Left ventricle myocardium inferior (tissue), 1 donor: ENCODE measurements around the gene PRKACG. TPM values are rescaled to one million over a fixed set of nuclear protein-coding genes. Genes with fewer than 3 reads are reported as not detected.

Experiments
- DNase-seq: peaks from one replicate; pipeline ENCODE4 v3.0.0-alpha.2; 2020
- H3K27ac ChIP-seq: fragments of 200-600 bp; replicated peaks from 2 replicates; pipeline ENCODE4 v1.8.0; 2021
- H3K27me3 ChIP-seq: fragments of 200-600 bp; 2 replicates; pipeline ENCODE4 v1.8.0; 2021; ENCODE audit warnings: low read depth
- H3K36me3 ChIP-seq: fragments of 200-600 bp; 2 replicates; pipeline ENCODE4 v1.8.0; 2021
- H3K4me1 ChIP-seq: fragments of 200-600 bp; 2 replicates; pipeline ENCODE4 v1.8.0; 2021
- H3K4me3 ChIP-seq: fragments of 200-600 bp; 2 replicates; pipeline ENCODE4 v1.8.0; 2021; ENCODE audit warnings: mild to moderate bottlenecking, moderate library complexity
- H3K9me3 ChIP-seq: fragments of 200-600 bp; replicated peaks from 2 replicates; pipeline ENCODE4 v1.8.0; 2021
- CTCF ChIP-seq: fragments of 200-600 bp; IDR thresholded peaks from 2 replicates; pipeline ENCODE4 v1.8.0; 2021; ENCODE audit warnings: antibody characterized with exemption, mild to moderate bottlenecking, borderline replicate concordance
- intact Hi-C: fragments of 100-400 bp; cut with micrococcal nuclease; formaldehyde crosslinking; loops from one replicate; pipeline ENCODE4 v1.11.0; 2022
- total RNA-seq: library from RNA; stranded (reverse); fragmentation: NEBNext Ultra II Directional; extraction: Animal tissue kit (Norgen Biotek cat#: 25700); gene quantifications from one replicate; pipeline ENCODE4 v1.2.1, GENCODE V29; 2021
- donor health status: DM: no; HTN: yes; CAD: no; lungs with severe emphysema.

PRKACG gene
- total RNA-seq, 1 donor from 2014 or later: not detected

DNA sequence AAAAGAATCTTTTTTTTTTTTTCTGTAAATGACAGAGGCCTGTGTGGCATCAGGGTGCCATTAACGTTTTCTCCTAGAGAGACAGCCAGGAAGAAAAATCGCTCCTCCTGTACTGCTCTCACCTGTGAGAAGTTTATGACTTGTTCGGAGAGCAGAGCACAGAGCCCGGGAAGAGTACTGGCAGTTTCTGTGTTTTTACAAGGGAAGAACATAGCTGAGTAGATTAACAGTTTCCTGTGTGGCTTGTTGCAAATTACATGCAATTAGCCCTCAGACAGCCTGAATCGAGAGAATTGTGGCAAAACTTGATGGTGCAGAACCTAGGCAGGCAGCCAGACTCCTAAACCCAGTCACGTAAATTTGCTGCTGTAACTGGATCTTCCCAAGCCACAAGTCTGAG is 32.1 kb downstream of the PRKACG start:
- Histone ChIP-seq H3K36me3 (no peaks in the 10 kb centered on the region), H3K27ac (peak overlapping the region; percentile 89), H3K4me1 (peaks cover 60% of the 10 kb centered on the region), H3K27me3 (no peaks in the 10 kb centered on the region), H3K4me3 (no peak overlapping the region), H3K9me3 (no peaks in the 10 kb centered on the region)
- intact Hi-C loops: no loop called here
- DNase-seq: no peak
- TF ChIP-seq CTCF: no peak

- H3K4me1 ChIP-seq: peaks cover 69% of the 10 kb centered on the region
- intact Hi-C loops: no loop called here
- H3K9me3 ChIP-seq: no peaks in the 10 kb centered on the region
- peak overlapping the region; percentile 89 for H3K27ac ChIP-seq
- no peak for DNase-seq
- TF ChIP-seq CTCF: no peak
- no peaks in the 10 kb centered on the region for H3K27me3 ChIP-seq
- no peaks in the 10 kb centered on the region for H3K36me3 ChIP-seq
- H3K4me3 ChIP-seq: no peak overlapping the region
Observed at GRCh38 chr9:68980341-68980914, 33.5 kb downstream of the PRKACG start.

DNA sequence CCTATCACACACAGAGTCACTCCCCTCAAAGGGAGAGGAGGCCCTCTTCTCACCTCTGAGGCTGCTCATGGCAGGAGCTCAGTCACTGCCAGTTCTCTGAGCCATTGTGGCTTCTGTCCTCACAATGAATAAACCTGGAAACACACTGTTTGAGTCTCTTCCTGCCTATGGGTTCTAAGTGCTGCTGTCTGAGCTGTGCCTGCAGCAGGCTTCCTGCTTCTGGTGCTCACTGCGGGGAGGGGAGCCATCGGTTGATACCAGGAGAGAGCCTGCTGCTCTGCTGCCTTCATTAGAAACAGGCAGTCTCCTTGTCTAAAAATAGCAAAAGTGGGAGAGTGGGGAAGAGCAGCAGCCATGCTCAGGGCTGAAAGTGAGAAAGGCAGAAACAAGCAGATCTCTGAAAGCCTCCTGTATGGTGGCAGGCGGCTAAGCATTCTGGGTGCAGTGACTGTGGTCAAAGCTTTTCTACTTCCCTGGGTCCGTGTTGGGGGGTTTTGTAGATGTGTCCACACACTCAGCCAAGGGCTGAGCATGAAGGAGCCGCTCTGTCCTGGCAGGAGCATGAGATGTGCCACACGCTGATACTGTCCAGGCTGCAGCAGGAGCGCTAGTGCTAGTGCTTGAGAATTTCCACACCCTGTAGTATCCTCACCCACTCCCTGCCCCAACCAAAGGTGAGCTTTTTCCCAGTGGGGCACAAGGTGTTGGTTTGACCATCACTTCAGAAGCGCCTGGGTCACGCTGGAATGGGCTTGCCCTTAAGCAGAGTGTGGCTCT is 34.2 kb downstream of the PRKACG start:
- H3K4me1 ChIP-seq: peaks cover 71% of the 10 kb centered on the region
- no peak overlapping the region for H3K4me3 ChIP-seq
- H3K9me3 ChIP-seq: no peaks in the 10 kb centered on the region
- peak overlapping the region; percentile 89 for H3K27ac ChIP-seq
- H3K36me3 ChIP-seq: no peaks in the 10 kb centered on the region
- intact Hi-C loops: no loop called here
- peak; percentile 58 for DNase-seq
- TF ChIP-seq CTCF: no peak
- H3K27me3 ChIP-seq: no peaks in the 10 kb centered on the region

- H3K4me1 ChIP-seq: peaks cover 61% of the 10 kb centered on the region
- no peak for DNase-seq
- no peaks in the 10 kb centered on the region for H3K9me3 ChIP-seq
- TF ChIP-seq CTCF: no peak
- H3K27me3 ChIP-seq: no peaks in the 10 kb centered on the region
- H3K4me3 ChIP-seq: no peak overlapping the region
- H3K36me3 ChIP-seq: no peaks in the 10 kb centered on the region
- peak overlapping the region; percentile 89 for H3K27ac ChIP-seq
- intact Hi-C loops: no loop called here
Observed at GRCh38 chr9:68978501-68978900, 35.4 kb downstream of the PRKACG start.

DNA sequence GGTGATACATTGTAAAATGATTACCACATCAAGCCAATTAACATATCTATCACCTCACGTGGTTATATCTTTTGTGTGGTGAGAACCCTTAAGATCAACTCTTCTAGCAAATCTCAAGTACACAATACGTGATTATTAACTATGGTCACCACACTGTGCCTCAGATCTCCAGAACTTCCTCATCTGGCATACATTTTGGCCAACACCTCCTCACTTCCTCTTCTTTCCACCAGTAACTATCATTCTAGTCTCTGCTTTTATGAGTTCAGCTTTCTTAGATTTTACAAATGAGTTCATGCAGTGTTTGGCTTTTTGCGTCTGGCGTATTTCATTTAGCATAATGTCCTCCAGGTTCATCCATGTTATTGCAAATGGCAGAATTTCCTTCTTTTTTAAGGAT is 35.8 kb downstream of the PRKACG start:
- intact Hi-C loops: no loop called here
- no peak for TF ChIP-seq CTCF
- no peak for DNase-seq
- Histone ChIP-seq H3K4me3 (no peak overlapping the region), H3K27me3 (no peaks in the 10 kb centered on the region), H3K4me1 (peaks cover 58% of the 10 kb centered on the region), H3K27ac (peak overlapping the region; percentile 89), H3K36me3 (no peaks in the 10 kb centered on the region), H3K9me3 (no peaks in the 10 kb centered on the region)
